Measurements from ENCODE around the gene ADAMTS6. TPM values are rescaled to one million over a fixed set of nuclear protein-coding genes. Genes with fewer than 3 reads are reported as not detected.

ADAMTS6 gene
- polyA plus RNA-seq, 3 donors = 0.01 TPM; not detected in 2

- Mint-ChIP-seq H3K27ac (no peak overlapping the region), H3K9me3 (peaks cover 0 to 18% (median 10%) of the 10 kb centered on the region in 7 donors), H3K36me3 (no peaks in the 10 kb centered on the region), H3K4me1 (no peaks in the 10 kb centered on the region), H3K27me3 (ENCODE audit: low read depth in 3 of 3) (peaks cover 2 to 6% (median 3%) of the 10 kb centered on the region in 3 donors), H3K4me3 (no peak overlapping the region)
- TF ChIP-seq CTCF (IDR thresholded peaks at IDR 0.05) = no peak
- intact Hi-C loops (cut with micrococcal nuclease) = no loop called here
- Histone ChIP-seq H3K4me2 (replicated peaks; ENCODE audit: extremely low read depth, low read length, poor library complexity, severe bottlenecking) (no peak overlapping the region), H3K27ac (ENCODE audit: low read depth in 1 of 2, low read length in 2 of 2) (no peak overlapping the region), H3K9me3 (replicated peaks in 1 of 2; ENCODE audit: control insufficient read depth in 1 of 2, insufficient read depth in 1 of 2, low read length in 2 of 2) (peaks cover 0 to 3% of the 10 kb centered on the region in 2 donors), H3K4me1 (ENCODE audit: control insufficient read depth in 1 of 2, insufficient read depth in 2 of 2, low read length in 2 of 2) (no peaks in the 10 kb centered on the region), H4K20me1 (ENCODE audit: insufficient read depth, low read length) (no peaks in the 10 kb centered on the region), H2AFZ (ENCODE audit: insufficient read depth, low read depth, low read length, poor library complexity, severe bottlenecking) (no peak overlapping the region), H3K27me3 (ENCODE audit: control insufficient read depth in 2 of 2, insufficient read depth in 2 of 2, low read length in 2 of 2) (no peaks in the 10 kb centered on the region), H3K36me3 (replicated peaks in 1 of 2; ENCODE audit: control insufficient read depth in 1 of 2, insufficient read depth in 2 of 2, low read length in 2 of 2) (no peaks in the 10 kb centered on the region), H3K79me2 (ENCODE audit: insufficient read depth, low read length) (no peaks in the 10 kb centered on the region), H3K9ac (ENCODE audit: insufficient read depth, low read length, poor library complexity, severe bottlenecking) (no peak overlapping the region), H3K4me3 (replicated peaks in 1 of 3; ENCODE audit: low read depth in 2 of 3, low read length in 3 of 3) (no peak overlapping the region)
- DNase-seq = no peak
- 82% methylated on average over 2 of the region's 2 CpGs for WGBS (ENCODE audit: insufficient coverage)
Observed at GRCh38 chr5:65156933-65157332, 324.8 kb downstream of the ADAMTS6 start.

- no peaks in the 10 kb centered on the region for H3K4me1 ChIP-seq (ENCODE audit: control insufficient read depth in 1 of 2, insufficient read depth in 2 of 2, low read length in 2 of 2)
- Mint-ChIP-seq H3K4me3 (no peak overlapping the region), H3K36me3 (no peaks in the 10 kb centered on the region), H3K9me3 (peaks cover 0 to 13% (median 6%) of the 10 kb centered on the region in 7 donors), H3K4me1 (no peaks in the 10 kb centered on the region), H3K27ac (no peak overlapping the region), H3K27me3 (ENCODE audit: low read depth in 3 of 3) (peaks cover 0 to 3% (median 3%) of the 10 kb centered on the region in 3 donors)
- no peaks in the 10 kb centered on the region for H3K79me2 ChIP-seq (ENCODE audit: insufficient read depth, low read length)
- no peaks in the 10 kb centered on the region for H4K20me1 ChIP-seq (ENCODE audit: insufficient read depth, low read length)
- H3K27ac ChIP-seq (ENCODE audit: low read depth in 1 of 2, low read length in 2 of 2) = no peak overlapping the region
- H3K9me3 ChIP-seq (replicated peaks in 1 of 2; ENCODE audit: control insufficient read depth in 1 of 2, insufficient read depth in 1 of 2, low read length in 2 of 2) = no peaks in the 10 kb centered on the region
- TF ChIP-seq CTCF (IDR thresholded peaks at IDR 0.05) = no peak
- H2AFZ ChIP-seq (ENCODE audit: insufficient read depth, low read depth, low read length, poor library complexity, severe bottlenecking) = no peak overlapping the region
- 83% methylated on average over 1 of the region's 2 CpGs for WGBS (ENCODE audit: insufficient coverage)
- no peaks in the 10 kb centered on the region for H3K27me3 ChIP-seq (ENCODE audit: control insufficient read depth in 2 of 2, insufficient read depth in 2 of 2, low read length in 2 of 2)
- intact Hi-C loops (cut with micrococcal nuclease) = no loop called here
- no peak for DNase-seq
- no peaks in the 10 kb centered on the region for H3K36me3 ChIP-seq (replicated peaks in 1 of 2; ENCODE audit: control insufficient read depth in 1 of 2, insufficient read depth in 2 of 2, low read length in 2 of 2)
- no peak overlapping the region for H3K4me3 ChIP-seq (replicated peaks in 1 of 3; ENCODE audit: low read depth in 2 of 3, low read length in 3 of 3)
- no peak overlapping the region for H3K9ac ChIP-seq (ENCODE audit: insufficient read depth, low read length, poor library complexity, severe bottlenecking)
- no peak overlapping the region for H3K4me2 ChIP-seq (replicated peaks; ENCODE audit: extremely low read depth, low read length, poor library complexity, severe bottlenecking)
Observed at GRCh38 chr5:65152131-65152530, 329.6 kb downstream of the ADAMTS6 start.

Data from CD14-positive monocyte (primary cell).